Measurements from ENCODE around the gene RAB29. TPM values are rescaled to one million over a fixed set of nuclear protein-coding genes. Genes with fewer than 3 reads are reported as not detected.
A peak's percentile ranks its signal among the peaks of the same experiment; 100 is the strongest.

RAB29 gene
- total and polyA plus RNA-seq, 2 donors (not counting 1 experiment from before 2014, with no cell fraction given): 51.7 to 61.4 TPM

DNA sequence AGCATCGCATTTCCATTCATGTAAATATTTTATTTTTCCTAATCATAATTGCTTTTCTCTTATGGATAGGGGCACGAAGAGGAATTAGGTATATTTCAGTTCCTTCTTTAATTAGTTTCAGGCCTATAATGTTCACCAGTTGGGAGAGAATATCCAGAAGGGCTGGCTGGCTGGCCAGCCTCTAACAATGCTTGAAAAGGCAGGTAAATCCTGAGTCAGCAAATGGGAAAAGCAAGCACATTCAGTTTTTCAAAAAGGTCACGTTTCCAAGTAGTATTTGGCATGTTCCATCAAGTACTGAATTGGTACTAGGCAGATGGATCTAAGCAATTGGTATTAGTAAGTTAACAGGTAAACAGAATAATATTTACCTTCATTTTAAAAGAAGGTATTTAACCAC, 8.0 kb downstream of the RAB29 start:
- peaks cover 14% of the 10 kb centered on the region for H3K4me1 Mint-ChIP-seq
- Histone ChIP-seq H2AFZ (ENCODE audit: insufficient read depth, low read depth, low read length, poor library complexity, severe bottlenecking) (no peak overlapping the region), H3K79me2 (ENCODE audit: control insufficient read depth, insufficient read depth, low read length) (peaks cover 2% of the 10 kb centered on the region), H3K9ac (ENCODE audit: low read length) (no peak overlapping the region), H3K4me1 (ENCODE audit: control insufficient read depth in 2 of 2, insufficient read depth in 2 of 2, low read length in 2 of 2) (peaks cover 11% of the 10 kb centered on the region in 2 donors), H3K4me3 (ENCODE audit: control extremely low read depth in 1 of 5, extremely low read depth in 1 of 5, insufficient read depth in 1 of 5, low read depth in 2 of 5, low read length in 4 of 5) (no peak overlapping the region), H3K9me3 (ENCODE audit: control extremely low read depth in 1 of 3, control insufficient read depth in 2 of 3, insufficient read depth in 1 of 3, low read length in 2 of 3) (peaks cover 0 to 6% (median 0%) of the 10 kb centered on the region in 3 donors), H3K36me3 (replicated peaks in 1 of 2; ENCODE audit: control extremely low read depth in 1 of 2, control insufficient read depth in 1 of 2, extremely low read depth in 1 of 2, insufficient read depth in 2 of 2, low read length in 1 of 2) (peaks cover 2 to 40% of the 10 kb centered on the region in 2 experiments), H4K20me1 (ENCODE audit: control insufficient read depth, insufficient read depth, low read length, poor library complexity, severe bottlenecking) (no peaks in the 10 kb centered on the region), H3K27me3 (replicated peaks in 1 of 4; ENCODE audit: control extremely low read depth in 1 of 4, control insufficient read depth in 3 of 4, insufficient read depth in 4 of 4, low read length in 3 of 4) (no peaks in the 10 kb centered on the region), H3K4me2 (replicated peaks; ENCODE audit: low read depth, low read length, poor library complexity, severe bottlenecking) (no peak overlapping the region), H3K27ac (ENCODE audit: low read length in 2 of 2) (no peak overlapping the region)
- no CpG with 5 or more reads among the region's 3 CpGs for WGBS (ENCODE audit: insufficient coverage)
- POLR2A ChIA-PET: no interaction called here
- CTCF ChIA-PET: no interaction called here
- no peak overlapping the region for H3K4me3 Mint-ChIP-seq
- intact Hi-C loops (cut with micrococcal nuclease): no loop called here
- TF ChIP-seq, protein P1, sequence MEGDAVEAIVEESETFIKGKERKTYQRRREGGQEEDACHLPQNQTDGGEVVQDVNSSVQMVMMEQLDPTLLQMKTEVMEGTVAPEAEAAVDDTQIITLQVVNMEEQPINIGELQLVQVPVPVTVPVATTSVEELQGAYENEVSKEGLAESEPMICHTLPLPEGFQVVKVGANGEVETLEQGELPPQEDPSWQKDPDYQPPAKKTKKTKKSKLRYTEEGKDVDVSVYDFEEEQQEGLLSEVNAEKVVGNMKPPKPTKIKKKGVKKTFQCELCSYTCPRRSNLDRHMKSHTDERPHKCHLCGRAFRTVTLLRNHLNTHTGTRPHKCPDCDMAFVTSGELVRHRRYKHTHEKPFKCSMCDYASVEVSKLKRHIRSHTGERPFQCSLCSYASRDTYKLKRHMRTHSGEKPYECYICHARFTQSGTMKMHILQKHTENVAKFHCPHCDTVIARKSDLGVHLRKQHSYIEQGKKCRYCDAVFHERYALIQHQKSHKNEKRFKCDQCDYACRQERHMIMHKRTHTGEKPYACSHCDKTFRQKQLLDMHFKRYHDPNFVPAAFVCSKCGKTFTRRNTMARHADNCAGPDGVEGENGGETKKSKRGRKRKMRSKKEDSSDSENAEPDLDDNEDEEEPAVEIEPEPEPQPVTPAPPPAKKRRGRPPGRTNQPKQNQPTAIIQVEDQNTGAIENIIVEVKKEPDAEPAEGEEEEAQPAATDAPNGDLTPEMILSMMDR (IDR thresholded peaks at IDR 0.05): no peak
- TF ChIP-seq EZH2 (IDR thresholded peaks at IDR 0.05; ENCODE audit: borderline replicate concordance, insufficient read depth, low read depth, low read length, poor library complexity, severe bottlenecking): no peak
- DNase-seq (no peak), ATAC-seq (ENCODE audit: low read depth) (no peak)
- no peaks in the 10 kb centered on the region for H3K9me3 Mint-ChIP-seq (ENCODE audit: insufficient read depth)
- no peaks in the 10 kb centered on the region for H3K27me3 Mint-ChIP-seq
- peak overlapping the region; percentile 10 for H3K27ac Mint-ChIP-seq

DNA sequence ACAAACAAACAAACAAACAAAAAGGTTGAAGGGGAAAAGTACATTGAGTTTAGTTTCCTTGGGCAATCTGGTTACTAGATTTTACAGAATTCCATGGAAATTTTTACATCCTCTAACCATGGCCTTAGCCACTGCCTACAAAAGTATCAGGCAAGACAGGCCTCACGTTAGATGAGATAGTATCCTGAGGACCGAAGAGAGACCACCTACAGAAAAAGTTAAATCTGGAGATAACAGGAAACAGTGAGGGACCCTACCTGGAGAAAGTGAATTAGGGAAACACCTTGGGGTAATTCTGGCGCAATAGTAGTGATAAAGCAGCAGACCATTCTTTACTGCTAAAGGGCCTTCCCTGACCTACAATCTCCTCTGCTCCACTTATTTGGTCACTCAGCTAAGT, 8.7 kb downstream of the RAB29 start:
- Histone ChIP-seq H4K20me1 (ENCODE audit: control insufficient read depth, insufficient read depth, low read length, poor library complexity, severe bottlenecking) (no peaks in the 10 kb centered on the region), H3K4me2 (replicated peaks; ENCODE audit: low read depth, low read length, poor library complexity, severe bottlenecking) (no peak overlapping the region), H3K9me3 (ENCODE audit: control extremely low read depth in 1 of 3, control insufficient read depth in 2 of 3, insufficient read depth in 1 of 3, low read length in 2 of 3) (peaks cover 0 to 6% (median 0%) of the 10 kb centered on the region in 3 donors), H3K4me3 (ENCODE audit: control extremely low read depth in 1 of 5, extremely low read depth in 1 of 5, insufficient read depth in 1 of 5, low read depth in 2 of 5, low read length in 4 of 5) (no peak overlapping the region), H3K27me3 (replicated peaks in 1 of 4; ENCODE audit: control extremely low read depth in 1 of 4, control insufficient read depth in 3 of 4, insufficient read depth in 4 of 4, low read length in 3 of 4) (no peaks in the 10 kb centered on the region), H3K9ac (ENCODE audit: low read length) (no peak overlapping the region), H3K79me2 (ENCODE audit: control insufficient read depth, insufficient read depth, low read length) (no peaks in the 10 kb centered on the region), H2AFZ (ENCODE audit: insufficient read depth, low read depth, low read length, poor library complexity, severe bottlenecking) (no peak overlapping the region), H3K27ac (ENCODE audit: low read length in 2 of 2) (no peak overlapping the region), H3K36me3 (replicated peaks in 1 of 2; ENCODE audit: control extremely low read depth in 1 of 2, control insufficient read depth in 1 of 2, extremely low read depth in 1 of 2, insufficient read depth in 2 of 2, low read length in 1 of 2) (peaks cover 2 to 35% of the 10 kb centered on the region in 2 experiments), H3K4me1 (ENCODE audit: control insufficient read depth in 2 of 2, insufficient read depth in 2 of 2, low read length in 2 of 2) (peaks cover 4 to 5% of the 10 kb centered on the region in 2 donors)
- intact Hi-C loops (cut with micrococcal nuclease): no loop called here
- CTCF ChIA-PET: interaction anchor here (1.0 kb wide), 1 partner anchor 218 kb away, joined by 3 read pairs; no protein-coding TSS in a partner anchor
- peaks cover 8% of the 10 kb centered on the region for H3K4me1 Mint-ChIP-seq
- DNase-seq: no peak
- H3K27me3 Mint-ChIP-seq: no peaks in the 10 kb centered on the region
- no peak overlapping the region for H3K27ac Mint-ChIP-seq
- no peaks in the 10 kb centered on the region for H3K9me3 Mint-ChIP-seq (ENCODE audit: insufficient read depth)
- POLR2A ChIA-PET: no interaction called here
- TF ChIP-seq, protein P1 (IDR thresholded peaks at IDR 0.05): no peak
- TF ChIP-seq EZH2 (IDR thresholded peaks at IDR 0.05; ENCODE audit: borderline replicate concordance, insufficient read depth, low read depth, low read length, poor library complexity, severe bottlenecking): no peak
- no peak overlapping the region for H3K4me3 Mint-ChIP-seq
- no peak for ATAC-seq (ENCODE audit: low read depth)
- WGBS (ENCODE audit: insufficient coverage): 67% methylated on average over 2 of the region's 3 CpGs

All from B cell (primary cell).